Amniotic stem cell (primary cell): Measurements from ENCODE around the gene PRKD1.

Source experiments
- DNase-seq: peaks from one replicate; lab custom pipeline; 2025; lab: John Stamatoyannopoulos, UW

The PRKD1 gene

GRCh38 chr14:29927376-29928116 lies at the start of gene PRKD1:
Gene PRKD1, minus strand, starts transcription at chr14:29927847.
- peak; percentile 40 for DNase-seq

GRCh38 chr14:29971101-29971500 lies 43.5 kb upstream of the PRKD1 start:
- DNase-seq = no peak

- no peak for DNase-seq
These were observed 27.4 kb upstream of the PRKD1 start for GRCh38 chr14:29955087-29955486.

GRCh38 chr14:29953501-29953900 lies 25.9 kb upstream of the PRKD1 start:
- DNase-seq = no peak

- DNase-seq = no peak
These were observed 16.4 kb upstream of the PRKD1 start for GRCh38 chr14:29944091-29944490.

GRCh38 chr14:29941401-29941800 lies 13.8 kb upstream of the PRKD1 start:
- no peak for DNase-seq

- no peak for DNase-seq
These were observed 12.8 kb upstream of the PRKD1 start for GRCh38 chr14:29940482-29940881.

GRCh38 chr14:29937116-29937515 lies 9.5 kb upstream of the PRKD1 start:
- no peak for DNase-seq

- no peak for DNase-seq
These were observed 2.6 kb upstream of the PRKD1 start for GRCh38 chr14:29930283-29930682.

- no peak for DNase-seq
These were observed 532 bp upstream of the PRKD1 start for GRCh38 chr14:29928117-29928640.

GRCh38 chr14:29926701-29927375 lies 809 bp downstream of the PRKD1 start:
- no peak for DNase-seq

- DNase-seq = no peak
These were observed 1.4 kb downstream of the PRKD1 start for GRCh38 chr14:29926228-29926627.

GRCh38 chr14:29925736-29926135 lies 1.9 kb downstream of the PRKD1 start:
- DNase-seq = no peak

- DNase-seq = peak; percentile 40
These were observed 2.4 kb downstream of the PRKD1 start for GRCh38 chr14:29925101-29925722.

- no peak for DNase-seq
These were observed 7.8 kb downstream of the PRKD1 start for GRCh38 chr14:29919845-29920244.

- DNase-seq = no peak
These were observed 8.7 kb downstream of the PRKD1 start for GRCh38 chr14:29918981-29919380.

- DNase-seq = no peak
These were observed 14.1 kb downstream of the PRKD1 start for GRCh38 chr14:29913566-29913965.

GRCh38 chr14:29911810-29912209 lies 15.8 kb downstream of the PRKD1 start:
- DNase-seq = no peak

GRCh38 chr14:29908652-29909577 lies 18.7 kb downstream of the PRKD1 start:
- DNase-seq = no peak

- no peak for DNase-seq
These were observed 21.3 kb downstream of the PRKD1 start for GRCh38 chr14:29906256-29906870.

GRCh38 chr14:29905543-29905942 lies 22.1 kb downstream of the PRKD1 start:
- DNase-seq = no peak
